Activated B cell treated with CpG ODN at 0.5 μM for 24 hours (primary cell): ENCODE results near the gene ANAPC1. TPM values are rescaled to one million over a fixed set of nuclear protein-coding genes. Genes with fewer than 3 reads are reported as not detected.
"Not testable (repeated sequence)": the region's sequence is repeated elsewhere in the genome, so short reads cannot be mapped to it uniquely, and the experiment has no call there.

Experiments used
- ATAC-seq: fragments of 200-7000 bp; cut with Tn5 transposase; one replicate; pipeline ENCODE4 v1.10.0; 2021; ENCODE audit warnings: low read depth, mild to moderate bottlenecking, moderate library complexity
- CTCF ChIA-PET: fragments of 350-600 bp; sonication (Branson Sonifier 250); formaldehyde crosslinking; loops from one replicate; lab custom pipeline; 2021; ENCODE audit warnings: antibody characterized with exemption; lab: Charles Lee
- POLR2A ChIA-PET: fragments of 350-600 bp; sonication (Branson Sonifier 250); formaldehyde crosslinking; loops from one replicate; lab custom pipeline; 2021; ENCODE audit warnings: antibody characterized with exemption; lab: Charles Lee
- DNase-seq: peaks from one replicate; pipeline ENCODE4 v3.0.0; 2022
- H3K27ac Mint-ChIP-seq: one replicate; pipeline ENCODE4 v1.8.0; 2020; ENCODE audit warnings: mixed read lengths
- H3K27me3 Mint-ChIP-seq: one replicate; pipeline ENCODE4 v1.8.0; 2021; ENCODE audit warnings: mixed read lengths
- H3K36me3 Mint-ChIP-seq: one replicate; pipeline ENCODE4 v1.8.0; 2021; ENCODE audit warnings: low read depth, mixed read lengths
- H3K4me1 Mint-ChIP-seq: one replicate; pipeline ENCODE4 v1.8.0; 2021; ENCODE audit warnings: mixed read lengths
- H3K4me3 Mint-ChIP-seq: one replicate; pipeline ENCODE4 v1.8.0; 2020; ENCODE audit warnings: mild to moderate bottlenecking, mixed read lengths
- H3K9me3 Mint-ChIP-seq: one replicate; pipeline ENCODE4 v1.8.0; 2020; ENCODE audit warnings: mixed read lengths
- CTCF ChIP-seq: fragments of 200-600 bp; IDR thresholded peaks from one replicate; pipeline ENCODE4 v1.8.0; 2022; ENCODE audit warnings: antibody characterized with exemption, mild to moderate bottlenecking
- intact Hi-C: fragments of 100-400 bp; cut with micrococcal nuclease; formaldehyde crosslinking; loops from one replicate; pipeline ENCODE4 v1.15.1; 2024
- total RNA-seq: library from RNA; stranded (reverse); gene quantifications from 2 replicates; pipeline ENCODE4 v1.2.3, GENCODE V29; 2022

ANAPC1 gene
- total RNA-seq, 1 donor from 2014 or later: 88.1 TPM

- Mint-ChIP-seq H3K9me3 (no peaks in the 10 kb centered on the region), H3K36me3 (no peaks in the 10 kb centered on the region), H3K27ac (no peak overlapping the region), H3K4me3 (no peak overlapping the region), H3K27me3 (no peaks in the 10 kb centered on the region), H3K4me1 (peaks cover 20% of the 10 kb centered on the region)
- ATAC-seq (no peak), DNase-seq (no peak)
- TF ChIP-seq CTCF: no peak
- intact Hi-C loops: no loop called here
- ChIA-PET POLR2A (no interaction called here), CTCF (no interaction called here)
Observed at GRCh38 chr2:111909079-111909478, 25.1 kb upstream of the ANAPC1 start.

GRCh38 chr2:111908578-111908977, 24.6 kb upstream of the ANAPC1 start:
- ChIA-PET CTCF (interaction anchor here (1.2 kb wide), 1 partner anchor 21 kb away, joined by 5 read pairs; no protein-coding TSS in a partner anchor), POLR2A (no interaction called here)
- Mint-ChIP-seq H3K4me1 (peaks cover 20% of the 10 kb centered on the region), H3K9me3 (no peaks in the 10 kb centered on the region), H3K4me3 (no peak overlapping the region), H3K36me3 (no peaks in the 10 kb centered on the region), H3K27ac (no peak overlapping the region), H3K27me3 (no peaks in the 10 kb centered on the region)
- no peak for TF ChIP-seq CTCF
- DNase-seq (no peak), ATAC-seq (no peak)
- intact Hi-C loops: no loop called here

- peak; percentile 14 for ATAC-seq
- CTCF ChIA-PET: interaction anchor here (0.9 kb wide), 1 partner anchor 19 kb away, joined by 3 read pairs; no protein-coding TSS in a partner anchor
- POLR2A ChIA-PET: interaction anchor here (0.7 kb wide), 1 partner anchor 367 kb away, joined by 3 read pairs; no protein-coding TSS in a partner anchor
- peaks cover 20% of the 10 kb centered on the region for H3K4me1 Mint-ChIP-seq
- H3K9me3 Mint-ChIP-seq: no peaks in the 10 kb centered on the region
- peaks cover 4% of the 10 kb centered on the region for H3K27me3 Mint-ChIP-seq
- H3K27ac Mint-ChIP-seq: no peak overlapping the region
- intact Hi-C loops: no loop called here
- H3K36me3 Mint-ChIP-seq: no peaks in the 10 kb centered on the region
- no peak for DNase-seq
- H3K4me3 Mint-ChIP-seq: no peak overlapping the region
- no peak for TF ChIP-seq CTCF
Observed at GRCh38 chr2:111905990-111906735, 22.2 kb upstream of the ANAPC1 start.

GRCh38 chr2:111905475-111905869, 21.5 kb upstream of the ANAPC1 start:
- DNase-seq, H3K4me3 Mint-ChIP-seq, H3K27ac Mint-ChIP-seq, H3K9me3 Mint-ChIP-seq, POLR2A ChIA-PET, ATAC-seq, H3K36me3 Mint-ChIP-seq, intact Hi-C loops, H3K27me3 Mint-ChIP-seq: not testable (repeated sequence)
- peaks cover 20% of the 10 kb centered on the region for H3K4me1 Mint-ChIP-seq
- CTCF ChIA-PET: interaction anchor here (0.5 to 0.9 kb wide), 2 partner anchors 18 to 74 kb away, joined by 3 to 4 read pairs; no protein-coding TSS in a partner anchor

GRCh38 chr2:111904726-111905474, 20.9 kb upstream of the ANAPC1 start:
- peaks cover 20% of the 10 kb centered on the region for H3K4me1 Mint-ChIP-seq
- DNase-seq (no peak), ATAC-seq (no peak)
- H3K4me3 Mint-ChIP-seq: no peak overlapping the region
- intact Hi-C loops: no loop called here
- TF ChIP-seq CTCF: no peak
- no peaks in the 10 kb centered on the region for H3K36me3 Mint-ChIP-seq
- no peak overlapping the region for H3K27ac Mint-ChIP-seq
- ChIA-PET CTCF (interaction anchor here (0.5 kb wide), 1 partner anchor 74 kb away, joined by 4 read pairs; no protein-coding TSS in a partner anchor), POLR2A (no interaction called here)
- H3K27me3 Mint-ChIP-seq: peaks cover 5% of the 10 kb centered on the region
- no peaks in the 10 kb centered on the region for H3K9me3 Mint-ChIP-seq
